Measurements from ENCODE around the gene SAT1.
"Not testable (repeated sequence)": the region's sequence is repeated elsewhere in the genome, so short reads cannot be mapped to it uniquely, and the experiment has no call there.

Gene SAT1

DNA sequence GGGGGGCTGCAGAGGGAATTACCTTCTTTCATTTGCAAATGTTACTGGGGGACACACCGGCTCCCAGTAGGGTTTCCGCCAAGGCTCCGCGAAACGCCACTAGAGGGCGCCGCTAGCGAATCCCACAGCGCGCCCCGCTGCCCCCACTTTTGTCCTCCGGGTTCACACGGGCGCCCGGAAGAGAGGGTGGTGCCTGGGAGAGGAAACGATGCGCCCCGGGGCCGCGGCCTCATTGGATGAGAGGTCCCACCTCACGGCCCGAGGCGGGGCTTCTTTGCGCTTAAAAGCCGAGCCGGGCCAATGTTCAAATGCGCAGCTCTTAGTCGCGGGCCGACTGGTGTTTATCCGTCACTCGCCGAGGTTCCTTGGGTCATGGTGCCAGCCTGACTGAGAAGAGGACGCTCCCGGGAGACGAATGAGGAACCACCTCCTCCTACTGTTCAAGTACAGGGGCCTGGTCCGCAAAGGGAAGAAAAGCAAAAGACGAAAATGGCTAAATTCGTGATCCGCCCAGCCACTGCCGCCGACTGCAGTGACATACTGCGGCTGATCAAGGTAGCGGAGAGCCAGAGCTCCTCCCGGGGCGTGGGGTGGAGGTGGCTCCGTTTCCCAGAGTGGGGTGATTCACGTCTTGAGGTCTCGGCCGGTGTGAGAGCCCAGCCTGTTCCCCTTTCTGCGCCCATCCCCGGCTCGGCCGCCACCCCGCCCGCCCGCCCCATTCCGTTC lies at the start of gene SAT1:
Gene SAT1, plus strand, starts transcription at position 311 of the 726 bp plus-strand sequence. Its CDS starts 179 bp downstream, at position 490.
- Histone ChIP-seq H3K4me1 (ENCODE audit: insufficient read depth, low read length) (peaks cover 11% of the 10 kb centered on the region), H3K9me3 (ENCODE audit: control insufficient read depth, insufficient read depth, low read length) (no peaks in the 10 kb centered on the region), H3K9ac (ENCODE audit: low read depth, low read length) (peak within 1 kb of the TSS; percentile 95), H3K36me3 (ENCODE audit: insufficient read depth, low read length) (peaks cover 3% of the 10 kb centered on the region; the same call in 1 of the 2 replicates)

DNA sequence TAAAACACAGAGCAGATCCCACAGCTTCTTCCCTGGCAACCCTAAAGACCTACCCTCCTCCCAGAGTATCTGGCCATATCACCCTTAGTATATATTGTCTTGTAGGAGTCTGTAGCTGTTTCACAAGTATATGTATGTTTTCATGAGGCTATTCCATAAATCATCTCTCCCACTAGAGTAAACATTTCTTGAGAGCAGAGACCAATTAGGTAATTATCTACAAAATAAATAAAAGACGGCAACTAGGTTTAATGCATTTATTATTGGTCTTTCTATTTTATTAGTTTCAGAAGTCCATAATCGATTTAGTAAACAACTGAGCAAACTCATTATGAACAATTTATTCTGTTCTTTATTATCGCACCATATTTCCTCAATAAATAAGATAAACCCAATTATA lies 46.9 kb upstream of the SAT1 start:
- peaks cover 6% of the 10 kb centered on the region; the same call in 1 of the 2 replicates for H3K4me1 ChIP-seq (ENCODE audit: insufficient read depth, low read length)
- H3K36me3 ChIP-seq (ENCODE audit: insufficient read depth, low read length), result 0 out of 2 replicates have a peak, but pooled peaks cover 4% of the 10 kb centered on the region
- no peaks in the 10 kb centered on the region for H3K9me3 ChIP-seq (ENCODE audit: control insufficient read depth, insufficient read depth, low read length)
- no peak overlapping the region for H3K9ac ChIP-seq (ENCODE audit: low read depth, low read length)

DNA sequence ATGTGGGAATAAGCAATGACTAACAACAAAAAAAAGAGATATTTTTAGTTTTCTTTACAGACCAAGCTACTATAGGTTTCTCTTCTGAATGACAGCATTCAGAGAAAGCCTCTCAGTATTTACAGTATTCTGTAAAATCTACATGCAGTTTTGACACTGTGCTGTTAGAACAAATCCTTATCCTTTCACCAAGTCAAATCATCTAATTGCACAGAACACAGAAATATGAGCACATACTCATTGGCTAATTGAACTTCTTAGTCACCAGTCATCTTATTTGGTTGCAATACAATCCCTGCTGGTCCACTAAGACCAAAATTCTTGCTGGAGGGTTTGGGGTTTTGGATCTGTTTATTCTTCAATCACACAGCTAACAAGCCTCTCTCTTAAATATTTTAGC lies 45.6 kb upstream of the SAT1 start:
- Histone ChIP-seq H3K9me3 (ENCODE audit: control insufficient read depth, insufficient read depth, low read length) (no peaks in the 10 kb centered on the region), H3K9ac (ENCODE audit: low read depth, low read length) (no peak overlapping the region), H3K4me1 (ENCODE audit: insufficient read depth, low read length) (peaks cover 11% of the 10 kb centered on the region), H3K36me3 (ENCODE audit: insufficient read depth, low read length) (0 out of 2 replicates have a peak, but pooled peaks cover 4% of the 10 kb centered on the region)

GRCh38 chrX:23742174-23742696 lies 40.7 kb upstream of the SAT1 start:
- Histone ChIP-seq H3K9ac (ENCODE audit: low read depth, low read length) (peak overlapping the region; percentile 84), H3K9me3 (ENCODE audit: control insufficient read depth, insufficient read depth, low read length) (no peaks in the 10 kb centered on the region), H3K36me3 (ENCODE audit: insufficient read depth, low read length) (no peaks in the 10 kb centered on the region), H3K4me1 (ENCODE audit: insufficient read depth, low read length) (peaks cover 6% of the 10 kb centered on the region; the same call in 1 of the 2 replicates)

- Histone ChIP-seq H3K36me3 (ENCODE audit: insufficient read depth, low read length) (no peaks in the 10 kb centered on the region), H3K4me1 (ENCODE audit: insufficient read depth, low read length) (peaks cover 6% of the 10 kb centered on the region; the same call in 1 of the 2 replicates), H3K9ac (ENCODE audit: low read depth, low read length) (peak within 1 kb of the TSS; percentile 84), H3K9me3 (ENCODE audit: control insufficient read depth, insufficient read depth, low read length) (no peaks in the 10 kb centered on the region)
Measured at GRCh38 chrX:23742697-23743622, 40.0 kb upstream of the SAT1 start, which contains the start of gene ACOT9. Gene ACOT9, minus strand, starts transcription at chrX:23743276. Its CDS starts 132 bp downstream, at chrX:23743144.

DNA sequence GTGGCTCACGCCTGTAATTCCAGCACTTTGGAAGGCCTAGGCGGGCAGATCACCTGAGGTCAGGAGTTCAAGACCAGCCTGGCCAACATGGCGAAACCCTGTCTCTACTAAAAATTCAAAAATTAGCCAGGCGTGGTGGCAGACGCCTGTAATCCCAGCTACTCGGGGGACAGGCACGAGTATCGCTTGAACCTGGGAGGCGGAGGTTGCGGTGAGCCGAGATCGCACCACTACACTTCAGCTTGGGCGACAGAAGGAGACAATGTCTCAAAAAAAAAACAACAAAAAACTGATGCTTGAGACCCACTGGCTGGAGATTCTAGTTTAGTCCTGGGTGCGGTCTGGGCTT lies 39.4 kb upstream of the SAT1 start:
- H3K36me3 ChIP-seq (ENCODE audit: insufficient read depth, low read length); H3K9me3 ChIP-seq (ENCODE audit: control insufficient read depth, insufficient read depth, low read length); H3K4me1 ChIP-seq (ENCODE audit: insufficient read depth, low read length): not testable (repeated sequence)
- H3K9ac ChIP-seq (ENCODE audit: low read depth, low read length), result peak overlapping the region; percentile 84

GRCh38 chrX:23745786-23746185 lies 37.2 kb upstream of the SAT1 start:
- Histone ChIP-seq H3K9me3 (ENCODE audit: control insufficient read depth, insufficient read depth, low read length) (no peaks in the 10 kb centered on the region), H3K36me3 (ENCODE audit: insufficient read depth, low read length) (no peaks in the 10 kb centered on the region), H3K9ac (ENCODE audit: low read depth, low read length) (no peak overlapping the region), H3K4me1 (ENCODE audit: insufficient read depth, low read length) (peaks cover 6% of the 10 kb centered on the region; the same call in 1 of the 2 replicates)

- Histone ChIP-seq H3K9ac (ENCODE audit: low read depth, low read length) (no peak overlapping the region), H3K36me3 (ENCODE audit: insufficient read depth, low read length) (no peaks in the 10 kb centered on the region)
Measured at GRCh38 chrX:23749129-23749528, 33.8 kb upstream of the SAT1 start.

GRCh38 chrX:23749576-23749975 lies 33.4 kb upstream of the SAT1 start:
- H3K9ac ChIP-seq (ENCODE audit: low read depth, low read length), result no peak overlapping the region
- no peaks in the 10 kb centered on the region for H3K36me3 ChIP-seq (ENCODE audit: insufficient read depth, low read length)
- H3K4me1 ChIP-seq (ENCODE audit: insufficient read depth, low read length), result no peaks in the 10 kb centered on the region
- H3K9me3 ChIP-seq (ENCODE audit: control insufficient read depth, insufficient read depth, low read length), result no peaks in the 10 kb centered on the region

More at GRCh38 chrX:23749129-23749528, 33.8 kb upstream of the SAT1 start:
- no peaks in the 10 kb centered on the region for H3K9me3 ChIP-seq (ENCODE audit: control insufficient read depth, insufficient read depth, low read length)
- H3K4me1 ChIP-seq (ENCODE audit: insufficient read depth, low read length), result no peaks in the 10 kb centered on the region

DNA sequence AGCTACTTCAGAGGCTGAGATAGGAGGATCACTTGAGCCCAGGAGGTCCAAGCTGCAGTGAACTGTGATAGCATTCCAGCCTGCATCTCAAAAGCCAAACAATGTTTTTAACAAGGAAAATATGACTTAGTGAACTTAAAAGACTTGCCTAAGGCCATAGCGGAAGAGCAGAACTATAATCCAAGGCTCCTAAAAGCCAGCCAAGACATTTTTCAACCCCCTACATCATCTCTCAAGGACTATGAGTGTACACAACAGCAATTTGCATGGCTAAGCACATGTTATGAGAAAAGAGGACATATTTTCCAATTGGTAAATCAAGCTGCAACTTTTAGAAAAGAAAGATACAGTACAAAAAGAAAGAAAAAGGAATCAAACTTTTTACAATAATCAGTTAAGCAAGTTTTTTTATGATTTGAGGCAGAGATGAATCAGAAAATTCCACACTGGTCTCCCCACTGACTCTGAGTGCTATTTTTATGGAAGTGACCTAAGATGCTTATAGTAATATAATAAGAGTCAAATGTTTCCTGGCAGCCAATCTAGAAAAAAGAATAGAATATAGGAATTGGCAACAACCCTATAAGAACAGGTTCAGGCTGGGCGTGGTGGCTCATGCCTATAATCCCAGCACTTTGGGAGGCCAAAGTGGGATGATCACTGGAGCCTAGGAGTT lies 30.1 kb upstream of the SAT1 start:
- Histone ChIP-seq H3K9ac (ENCODE audit: low read depth, low read length) (no peak overlapping the region), H3K36me3 (ENCODE audit: insufficient read depth, low read length) (no peaks in the 10 kb centered on the region), H3K4me1 (ENCODE audit: insufficient read depth, low read length) (no peaks in the 10 kb centered on the region), H3K9me3 (ENCODE audit: control insufficient read depth, insufficient read depth, low read length) (no peaks in the 10 kb centered on the region)

- Histone ChIP-seq H3K4me1 (ENCODE audit: insufficient read depth, low read length) (no peaks in the 10 kb centered on the region), H3K9me3 (ENCODE audit: control insufficient read depth, insufficient read depth, low read length) (no peaks in the 10 kb centered on the region), H3K36me3 (ENCODE audit: insufficient read depth, low read length) (no peaks in the 10 kb centered on the region), H3K9ac (ENCODE audit: low read depth, low read length) (no peak overlapping the region)
Measured at GRCh38 chrX:23754664-23755063, 28.3 kb upstream of the SAT1 start.

DNA sequence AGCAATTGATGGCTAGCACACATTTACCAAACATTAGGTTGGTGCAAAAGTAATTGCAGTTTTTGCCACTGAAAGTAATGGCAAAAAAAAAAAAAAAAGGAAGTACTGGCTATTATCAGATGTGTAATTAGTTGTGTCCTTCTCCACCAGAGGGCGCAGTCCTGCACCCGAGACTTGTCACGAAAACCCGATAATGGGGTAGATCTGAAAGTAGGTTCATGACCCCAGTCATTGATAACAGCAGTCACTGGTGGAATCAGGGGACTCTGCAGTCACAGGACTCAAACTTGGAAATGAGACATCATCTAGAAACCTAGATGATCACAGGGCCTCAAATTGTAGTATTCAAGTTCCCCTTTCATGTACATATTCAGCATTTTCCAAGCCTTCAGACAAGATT lies 26.8 kb upstream of the SAT1 start:
- Histone ChIP-seq H3K36me3 (ENCODE audit: insufficient read depth, low read length) (no peaks in the 10 kb centered on the region), H3K4me1 (ENCODE audit: insufficient read depth, low read length) (no peaks in the 10 kb centered on the region), H3K9ac (ENCODE audit: low read depth, low read length) (no peak overlapping the region), H3K9me3 (ENCODE audit: control insufficient read depth, insufficient read depth, low read length) (no peaks in the 10 kb centered on the region)

DNA sequence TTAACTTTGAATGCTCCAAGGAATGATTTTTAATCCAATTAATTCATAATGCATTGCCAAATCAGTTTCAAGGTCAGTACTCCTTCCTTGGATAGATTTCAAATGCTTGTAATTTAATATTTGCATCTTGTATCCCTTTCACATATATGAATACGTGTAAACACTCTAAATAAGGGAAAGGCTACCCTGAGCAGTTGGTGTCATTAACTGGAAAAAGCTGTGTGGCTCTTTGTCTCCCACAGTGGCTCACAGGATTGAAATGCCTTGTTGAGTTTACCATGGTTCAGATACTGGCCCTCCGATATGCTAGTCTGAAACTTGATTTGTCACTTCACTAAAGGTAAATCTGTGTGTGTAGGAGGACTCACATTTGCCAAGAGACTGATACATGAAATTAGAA lies 23.2 kb upstream of the SAT1 start:
- H3K9me3 ChIP-seq (ENCODE audit: control insufficient read depth, insufficient read depth, low read length), result no peaks in the 10 kb centered on the region
- H3K4me1 ChIP-seq (ENCODE audit: insufficient read depth, low read length), result 0 out of 2 replicates have a peak, but pooled peaks cover 4% of the 10 kb centered on the region
- no peaks in the 10 kb centered on the region for H3K36me3 ChIP-seq (ENCODE audit: insufficient read depth, low read length)
- no peak overlapping the region for H3K9ac ChIP-seq (ENCODE audit: low read depth, low read length)

Data from ES-I3 (cell line).